Aorta (tissue), 5 donors: ENCODE data around the gene TLCD3A. TPM values are rescaled to one million over a fixed set of nuclear protein-coding genes. Genes with fewer than 3 reads are reported as not detected.
A peak's percentile ranks its signal among the peaks of the same experiment; 100 is the strongest.

Source experiments
- ATAC-seq: fragments of 200-7000 bp; cut with Tn5 transposase; one replicate; pipeline ENCODE4 v1.9.1; 2022; ENCODE audit warnings: moderate library complexity; ENCODE audit not compliant: low FRiP score
- DNase-seq, 2 donors: peaks; one replicate each; pipeline ENCODE4 v3.0.0-alpha.2; 2020
- H3K27ac ChIP-seq, 2 donors: one replicate each; pipeline ENCODE4 v1.5.1; 2013; ENCODE audit warnings: low read length in 2 of 2, mild to moderate bottlenecking in 2 of 2, moderate library complexity in 2 of 2, control low read depth in 1 of 2, inconsistent platforms in 1 of 2, low read depth in 1 of 2
- H3K27me3 ChIP-seq, 2 donors: one replicate each; pipeline ENCODE4 v1.6.1; 2013; ENCODE audit warnings: control low read depth in 1 of 2, low read length in 1 of 2, mild to moderate bottlenecking in 1 of 2, moderate library complexity in 1 of 2; ENCODE audit not compliant: insufficient read depth in 2 of 2, control insufficient read depth in 1 of 2
- H3K36me3 ChIP-seq, 2 donors: one replicate each; pipeline ENCODE4 v1.6.1; 2013; ENCODE audit warnings: control low read depth in 1 of 2, low read length in 1 of 2, mild to moderate bottlenecking in 1 of 2; ENCODE audit not compliant: insufficient read depth in 2 of 2, control insufficient read depth in 1 of 2
- H3K4me1 ChIP-seq, 2 donors: one replicate each; pipeline ENCODE4 v1.6.1; 2013; ENCODE audit warnings: low read length in 2 of 2, control low read depth in 1 of 2, mild to moderate bottlenecking in 1 of 2, moderate library complexity in 1 of 2; ENCODE audit not compliant: insufficient read depth in 2 of 2, control insufficient read depth in 1 of 2
- H3K4me3 ChIP-seq, 2 donors: one replicate each; pipeline ENCODE4 v1.5.1; 2013; ENCODE audit warnings: low read length in 2 of 2, control low read depth in 1 of 2, mild to moderate bottlenecking in 1 of 2
- H3K9me3 ChIP-seq: one replicate; pipeline ENCODE4 v1.6.1; 2013; ENCODE audit warnings: mild to moderate bottlenecking, low read length; ENCODE audit not compliant: control insufficient read depth
- WGBS, 2 donors: extraction: QIAGEN DNeasy Blood & Tissue Kit; methylation state at CpG; one replicate each; pipeline ENCODE4 v1.1.7; 2013; 5-methylcytosine and 5-hydroxymethylcytosine counted together
- intact Hi-C, 2 donors: fragments of 100-400 bp; cut with DNase I; formaldehyde crosslinking; loops; one replicate each; pipeline versions ENCODE4 v1.14.2 to v1.15.0; 2022
- polyA plus RNA-seq, 2 donors: library from polyadenylated mRNA; stranded (reverse); fragments of 200-250 nt; gene quantifications; one replicate each; pipeline ENCODE4 v1.2.3, GENCODE V29; 2013
- total RNA-seq, 2 donors: library from RNA; stranded (reverse); fragmentation: NEBNext Ultra II Directional; extraction: Animal tissue kit (Norgen Biotek cat#: 25700); gene quantifications; one replicate each; pipeline ENCODE4 v1.2.1, GENCODE V29; 2021
- donor health status: healthy with polysubstance abuse.
- donor health status: Bipolar disorder and iron deficiency.
- donor health status: DM: no; HTN: no; CAD: no.
- donor health status: DM: no; HTN: no; CAD: no.
- donor health status: DM: yes; HTN: yes; CAD: no.

The TLCD3A gene
- total and polyA plus RNA-seq, 4 donors, result 2.8 to 11.1 (median 6.2) TPM

GRCh38 chr17:725084-725483 lies 7.3 kb upstream of the TLCD3A start:
- Histone ChIP-seq H3K9me3 (no peaks in the 10 kb centered on the region), H3K36me3 (no peaks in the 10 kb centered on the region), H3K4me1 (no peaks in the 10 kb centered on the region), H3K4me3 (no peak overlapping the region), H3K27me3 (no peaks in the 10 kb centered on the region), H3K27ac (no peak overlapping the region)
- ATAC-seq (no peak), DNase-seq (no peak)
- WGBS, 2 donors, result 91 to 97% methylated on average over 14 of the region's 14 CpGs
- intact Hi-C loops, result no loop called here

GRCh38 chr17:725746-726145 lies 6.7 kb upstream of the TLCD3A start:
- DNase-seq (no peak), ATAC-seq (no peak)
- Histone ChIP-seq H3K4me1 (no peaks in the 10 kb centered on the region), H3K9me3 (no peaks in the 10 kb centered on the region), H3K27ac (no peak overlapping the region), H3K36me3 (no peaks in the 10 kb centered on the region), H3K4me3 (no peak overlapping the region), H3K27me3 (no peaks in the 10 kb centered on the region)
- 81 to 87% methylated on average over 11 to 12 of the region's 12 CpGs for WGBS, 2 donors
- intact Hi-C loops, result no loop called here

GRCh38 chr17:726271-726919 lies 6.0 kb upstream of the TLCD3A start:
- 62 to 63% methylated on average over 20 of the region's 20 CpGs for WGBS, 2 donors
- no peak for ATAC-seq

GRCh38 chr17:728911-729310 lies 3.5 kb upstream of the TLCD3A start:
- no peak for ATAC-seq
- Histone ChIP-seq H3K27ac (no peak overlapping the region), H3K4me1 (no peaks in the 10 kb centered on the region), H3K9me3 (no peaks in the 10 kb centered on the region), H3K27me3 (no peaks in the 10 kb centered on the region), H3K4me3 (no peak overlapping the region), H3K36me3 (no peaks in the 10 kb centered on the region)
- DNase-seq, result no peak
- intact Hi-C loops, result no loop called here
- 85 to 97% methylated on average over 5 of the region's 5 CpGs for WGBS, 2 donors

More at GRCh38 chr17:726271-726919, 6.0 kb upstream of the TLCD3A start:
- Histone ChIP-seq H3K9me3 (no peaks in the 10 kb centered on the region), H3K27me3 (no peaks in the 10 kb centered on the region), H3K36me3 (no peaks in the 10 kb centered on the region), H3K4me3 (no peak overlapping the region), H3K27ac (no peak overlapping the region), H3K4me1 (no peaks in the 10 kb centered on the region)
- DNase-seq, result no peak
- intact Hi-C loops, result no loop called here

- DNase-seq (no peak), ATAC-seq (no peak)
- Histone ChIP-seq H3K36me3 (no peaks in the 10 kb centered on the region), H3K9me3 (no peaks in the 10 kb centered on the region), H3K4me3 (peak overlapping the region; percentile 61 to 84), H3K27ac (no peak overlapping the region), H3K27me3 (no peaks in the 10 kb centered on the region), H3K4me1 (no peaks in the 10 kb centered on the region)
- WGBS, 2 donors, result 9 to 10% methylated on average over 25 to 26 of the region's 26 CpGs
- intact Hi-C loops, result no loop called here
These were observed 741 bp upstream of the TLCD3A start for GRCh38 chr17:731644-732066.

- DNase-seq (peak; percentile 55 to 84), ATAC-seq (peak; percentile 67)
- H3K27me3 ChIP-seq, result no peaks in the 10 kb centered on the region
- H3K4me1 ChIP-seq, result no peaks in the 10 kb centered on the region
- 4 to 5% methylated on average over 57 of the region's 57 CpGs for WGBS, 2 donors
- H3K27ac ChIP-seq, result no peak overlapping the region
- H3K9me3 ChIP-seq, result no peaks in the 10 kb centered on the region
- intact Hi-C loops, result no loop called here
- H3K36me3 ChIP-seq, result no peaks in the 10 kb centered on the region
- peak overlapping the region; percentile 61 to 84 for H3K4me3 ChIP-seq
These were observed 715 bp downstream of the TLCD3A start for GRCh38 chr17:732902-733720.

GRCh38 chr17:733743-734142 lies 1.3 kb downstream of the TLCD3A start:
- no peak for ATAC-seq
- no peak for DNase-seq
- no peaks in the 10 kb centered on the region for H3K36me3 ChIP-seq
- H3K27ac ChIP-seq, result no peak overlapping the region
- no peaks in the 10 kb centered on the region for H3K9me3 ChIP-seq
- H3K4me1 ChIP-seq, result no peaks in the 10 kb centered on the region
- no peaks in the 10 kb centered on the region for H3K27me3 ChIP-seq
- 76 to 77% methylated on average over 10 of the region's 10 CpGs for WGBS, 2 donors
- no peak overlapping the region for H3K4me3 ChIP-seq
- intact Hi-C loops, result no loop called here

- no peak overlapping the region for H3K27ac ChIP-seq
- WGBS, 2 donors, result 92 to 94% methylated on average over 13 of the region's 13 CpGs
- ATAC-seq, result no peak
- peaks cover 0 to 5% of the 10 kb centered on the region in 2 donors for H3K36me3 ChIP-seq
- H3K4me3 ChIP-seq, result no peak overlapping the region
- no peaks in the 10 kb centered on the region for H3K27me3 ChIP-seq
- H3K4me1 ChIP-seq, result no peaks in the 10 kb centered on the region
- intact Hi-C loops, result no loop called here
- DNase-seq, result no peak
- H3K9me3 ChIP-seq, result no peaks in the 10 kb centered on the region
These were observed 5.2 kb downstream of the TLCD3A start for GRCh38 chr17:737561-738113.
